RWPE1 (cell line): ENCODE results near the gene DPYSL3.

Experiments
- CTCF ChIA-PET: fragments of 350-600 bp; sonication (Branson Sonifier 250); formaldehyde crosslinking; extraction: SDS; loops from one replicate; lab custom pipeline; 2021; lab: Yijun Ruan, JAX
- POLR2A ChIA-PET: fragments of 400-600 bp; formaldehyde crosslinking; extraction: SDS; loops from one replicate; lab custom pipeline; 2020; ENCODE audit warnings: antibody characterized with exemption; ENCODE audit not compliant: low non-redundant PET; lab: Yijun Ruan, JAX
- DNase-seq: peaks from one replicate; pipeline ENCODE4 v3.0.0; 2012; ENCODE audit warnings: low spot score
- H3K27ac ChIP-seq: fragments of 450-650 bp; 2 replicates; pipeline ENCODE4 v1.5.1; 2017
- TF ChIP-seq, protein P1 (sequence below): fragments of 450-650 bp; conservative IDR thresholded peaks from 2 replicates; pipeline ENCODE4 v1.5.1; 2017; ENCODE audit warnings: low read depth, mild to moderate bottlenecking

Gene DPYSL3

GRCh38 chr5:147396070-147396823 is 113.6 kb downstream of the DPYSL3 start:
- POLR2A ChIA-PET: no interaction called here
- H3K27ac ChIP-seq: no peak overlapping the region
- TF ChIP-seq, protein P1, sequence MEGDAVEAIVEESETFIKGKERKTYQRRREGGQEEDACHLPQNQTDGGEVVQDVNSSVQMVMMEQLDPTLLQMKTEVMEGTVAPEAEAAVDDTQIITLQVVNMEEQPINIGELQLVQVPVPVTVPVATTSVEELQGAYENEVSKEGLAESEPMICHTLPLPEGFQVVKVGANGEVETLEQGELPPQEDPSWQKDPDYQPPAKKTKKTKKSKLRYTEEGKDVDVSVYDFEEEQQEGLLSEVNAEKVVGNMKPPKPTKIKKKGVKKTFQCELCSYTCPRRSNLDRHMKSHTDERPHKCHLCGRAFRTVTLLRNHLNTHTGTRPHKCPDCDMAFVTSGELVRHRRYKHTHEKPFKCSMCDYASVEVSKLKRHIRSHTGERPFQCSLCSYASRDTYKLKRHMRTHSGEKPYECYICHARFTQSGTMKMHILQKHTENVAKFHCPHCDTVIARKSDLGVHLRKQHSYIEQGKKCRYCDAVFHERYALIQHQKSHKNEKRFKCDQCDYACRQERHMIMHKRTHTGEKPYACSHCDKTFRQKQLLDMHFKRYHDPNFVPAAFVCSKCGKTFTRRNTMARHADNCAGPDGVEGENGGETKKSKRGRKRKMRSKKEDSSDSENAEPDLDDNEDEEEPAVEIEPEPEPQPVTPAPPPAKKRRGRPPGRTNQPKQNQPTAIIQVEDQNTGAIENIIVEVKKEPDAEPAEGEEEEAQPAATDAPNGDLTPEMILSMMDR: no peak
- no peak for DNase-seq
- CTCF ChIA-PET: interaction anchor here (0.5 kb wide), 1 partner anchor 826 kb away, joined by 3 read pairs; no protein-coding TSS in a partner anchor

GRCh38 chr5:147393874-147394672 is 115.8 kb downstream of the DPYSL3 start:
- no peak for DNase-seq
- CTCF ChIA-PET: no interaction called here
- TF ChIP-seq, protein P1: no peak
- POLR2A ChIA-PET: no interaction called here
- no peak overlapping the region for H3K27ac ChIP-seq

GRCh38 chr5:147391781-147392180 is 118.1 kb downstream of the DPYSL3 start:
- CTCF ChIA-PET: interaction anchor here (0.6 to 1.4 kb wide), 4 partner anchors 10 to 813 kb away, joined by 3 to 7 read pairs (median 3); no protein-coding TSS in a partner anchor
- POLR2A ChIA-PET: no interaction called here
- DNase-seq: peak; percentile 59

DNA sequence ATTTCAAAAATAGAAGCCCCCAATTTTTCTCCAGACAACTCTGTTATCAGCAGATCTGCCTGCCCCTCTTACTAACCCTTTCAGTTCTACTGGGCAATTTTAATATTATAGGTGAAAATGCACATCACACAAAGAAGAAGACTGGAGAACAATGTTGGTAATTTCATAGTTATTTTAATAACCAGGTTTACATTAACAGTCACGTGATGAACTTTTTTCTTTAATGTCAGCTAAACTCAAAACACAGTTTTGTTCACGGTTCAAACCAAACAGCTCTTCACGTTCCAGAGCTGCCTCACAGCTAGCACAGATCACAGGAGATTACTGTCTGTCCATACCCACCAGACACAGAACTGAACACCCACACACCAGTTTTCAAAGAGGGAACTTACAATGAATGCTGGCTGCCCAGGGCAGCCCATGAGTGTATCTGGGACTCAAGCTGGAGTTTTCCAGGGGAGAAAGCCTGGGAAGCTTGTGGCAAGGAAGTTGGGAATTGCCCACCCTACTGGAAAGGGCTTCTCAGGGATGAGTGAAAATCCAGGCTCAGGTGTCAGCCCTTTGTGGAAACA is 119.1 kb downstream of the DPYSL3 start:
- TF ChIP-seq, protein P1: no peak
- CTCF ChIA-PET: interaction anchor here (0.6 kb wide), 1 partner anchor 237 kb away, joined by 6 read pairs; no protein-coding TSS in a partner anchor
- POLR2A ChIA-PET: interaction anchor here (0.6 kb wide), 1 partner anchor 83 kb away, joined by 9 read pairs; no protein-coding TSS in a partner anchor
- no peak for DNase-seq
- H3K27ac ChIP-seq: no peak overlapping the region

More at GRCh38 chr5:147391781-147392180, 118.1 kb downstream of the DPYSL3 start:
- no peak overlapping the region for H3K27ac ChIP-seq
- TF ChIP-seq, protein P1: peak; percentile 22; the same call in 1 of the 2 replicates

GRCh38 chr5:147388184-147389108 is 121.4 kb downstream of the DPYSL3 start:
- DNase-seq: no peak
- no peak overlapping the region for H3K27ac ChIP-seq
- TF ChIP-seq, protein P1: no peak
- ChIA-PET POLR2A (no interaction called here), CTCF (interaction anchor here (0.5 to 1.5 kb wide), 3 partner anchors 19 to 130 kb away, joined by 3 to 6 read pairs (median 4); no protein-coding TSS in a partner anchor)
